Tibial nerve (tissue), 4 donors: ENCODE results near the gene PPP1R3F.

Source experiments
- CTCF ChIP-seq, 5 experiments: fragments of 200-600 bp in 3 of 5; fragments of 450-650 bp in 2 of 5; sonication (generic) in 3 of 5; IDR thresholded peaks; one replicate each; pipeline ENCODE4 v1.5.1; 2016 to 2019; ENCODE audit warnings: antibody characterized with exemption in 5 of 5, mild to moderate bottlenecking in 3 of 5, moderate library complexity in 2 of 5
- EP300 ChIP-seq, 2 donors: sonication (generic); formaldehyde crosslinking; IDR thresholded peaks; one replicate each; pipeline ENCODE4 v1.6.1; 2017; ENCODE audit warnings: antibody characterized with exemption in 2 of 2, mild to moderate bottlenecking in 1 of 2
- POLR2A ChIP-seq, 2 donors: fragments of 450-650 bp; IDR thresholded peaks; one replicate each; pipeline ENCODE4 v1.6.1; 2017; ENCODE audit warnings: antibody characterized with exemption in 2 of 2, mild to moderate bottlenecking in 2 of 2, moderate library complexity in 2 of 2

- TF ChIP-seq CTCF (IDR thresholded peaks at IDR 0.05) (peak in 1 of 5 experiments; percentile 12), POLR2A (IDR thresholded peaks at IDR 0.05) (peak; percentile 38 to 71), EP300 (IDR thresholded peaks at IDR 0.05) (peak in 1 of 2 donors; percentile 84)
These were observed 405 bp upstream of the PPP1R3F start for GRCh38 chrX:49269010-49269766.
